ENCODE measurements around the gene TMEM19.
"Not testable (repeated sequence)": the region's sequence is repeated elsewhere in the genome, so short reads cannot be mapped to it uniquely, and the experiment has no call there.

Gene TMEM19

DNA sequence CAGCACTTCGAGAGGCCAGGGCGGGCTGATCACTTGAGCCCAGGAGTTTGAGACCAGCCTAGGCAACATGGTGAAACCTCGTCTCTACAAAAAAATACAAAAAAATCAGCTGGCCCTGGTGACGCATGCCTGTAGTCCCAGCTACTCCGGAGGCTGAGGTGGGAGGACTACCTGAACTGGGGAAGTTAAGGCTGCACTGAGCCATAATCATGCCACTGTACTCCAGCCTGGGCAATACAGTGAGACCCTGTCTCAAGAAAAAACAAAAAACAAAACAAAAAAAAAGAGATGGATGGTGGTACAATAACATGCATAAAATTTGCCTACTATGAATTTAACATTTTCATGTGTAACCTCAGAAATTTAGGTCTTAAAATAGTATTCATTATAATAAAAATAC is 19.6 kb upstream of the TMEM19 start:
- DNase-seq (ENCODE audit: low read depth), result no peak

GRCh38 chr12:71671311-71671710 is 14.6 kb upstream of the TMEM19 start:
- DNase-seq (ENCODE audit: low read depth), result no peak

GRCh38 chr12:71671816-71672215 is 14.1 kb upstream of the TMEM19 start:
- DNase-seq (ENCODE audit: low read depth), result no peak

DNA sequence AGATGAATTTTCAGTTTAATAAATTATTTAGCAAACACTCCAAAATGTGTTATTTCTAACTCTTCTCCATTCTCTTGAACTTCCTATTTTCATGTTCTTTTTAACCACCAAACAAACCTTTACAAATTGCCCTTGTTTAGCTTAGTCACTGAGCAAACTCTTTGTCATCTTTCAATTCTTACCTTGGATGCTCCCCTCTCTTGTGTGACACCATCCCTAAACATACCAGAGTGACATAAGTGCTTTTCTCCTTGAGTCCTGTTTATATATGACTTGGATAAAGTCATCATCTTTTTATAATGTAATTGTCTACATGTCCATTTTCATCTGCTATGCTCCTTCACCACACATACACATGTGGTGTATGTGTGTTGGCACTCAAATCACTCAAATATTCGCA is 3.4 kb upstream of the TMEM19 start:
- no peak for DNase-seq (ENCODE audit: low read depth)

DNA sequence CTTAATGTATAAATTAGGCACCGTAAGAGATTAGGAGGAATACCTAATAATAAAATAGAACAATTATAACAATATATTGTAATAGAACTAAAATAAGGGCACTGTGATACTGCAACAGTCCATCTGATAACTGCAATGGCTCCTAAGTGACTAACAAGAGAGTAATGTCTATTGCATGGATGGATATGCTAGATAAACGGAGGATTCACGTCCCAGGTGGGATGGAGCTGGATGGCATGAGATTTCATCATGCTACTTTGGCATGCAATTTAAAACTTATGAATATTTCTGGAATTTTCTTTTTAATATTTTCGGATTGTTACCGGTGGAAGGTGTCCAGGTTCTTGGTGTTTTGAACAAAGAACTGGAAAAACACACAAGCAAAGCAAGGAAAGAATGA is 2.2 kb upstream of the TMEM19 start:
- DNase-seq (ENCODE audit: low read depth), result no peak

GRCh38 chr12:71684081-71684480 is 1.8 kb upstream of the TMEM19 start:
- DNase-seq (ENCODE audit: low read depth), result peak; percentile 13

GRCh38 chr12:71685312-71685906 is 473 bp upstream of the TMEM19 start:
- DNase-seq (ENCODE audit: low read depth), result no peak

DNA sequence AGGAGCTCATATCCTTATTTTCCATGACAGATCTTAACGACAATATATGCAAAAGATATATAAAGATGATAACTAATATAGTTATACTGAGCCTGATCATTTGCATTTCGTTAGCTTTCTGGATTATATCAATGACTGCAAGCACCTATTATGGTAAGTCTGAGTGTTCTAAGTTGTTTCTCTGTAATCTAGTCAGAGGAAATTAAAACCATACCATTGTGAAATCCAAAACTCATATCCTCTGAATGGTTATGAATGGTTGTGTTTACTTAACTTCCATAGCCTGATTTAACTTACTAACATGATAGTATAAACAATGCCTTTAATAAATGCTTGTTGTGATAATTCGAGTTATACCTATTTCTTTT is 760 bp downstream of the TMEM19 start:
- DNase-seq (ENCODE audit: low read depth), result peak; percentile 6

- not testable (repeated sequence) for DNase-seq (ENCODE audit: low read depth)
Measured at GRCh38 chr12:71687172-71687571, 1.3 kb downstream of the TMEM19 start.

DNA sequence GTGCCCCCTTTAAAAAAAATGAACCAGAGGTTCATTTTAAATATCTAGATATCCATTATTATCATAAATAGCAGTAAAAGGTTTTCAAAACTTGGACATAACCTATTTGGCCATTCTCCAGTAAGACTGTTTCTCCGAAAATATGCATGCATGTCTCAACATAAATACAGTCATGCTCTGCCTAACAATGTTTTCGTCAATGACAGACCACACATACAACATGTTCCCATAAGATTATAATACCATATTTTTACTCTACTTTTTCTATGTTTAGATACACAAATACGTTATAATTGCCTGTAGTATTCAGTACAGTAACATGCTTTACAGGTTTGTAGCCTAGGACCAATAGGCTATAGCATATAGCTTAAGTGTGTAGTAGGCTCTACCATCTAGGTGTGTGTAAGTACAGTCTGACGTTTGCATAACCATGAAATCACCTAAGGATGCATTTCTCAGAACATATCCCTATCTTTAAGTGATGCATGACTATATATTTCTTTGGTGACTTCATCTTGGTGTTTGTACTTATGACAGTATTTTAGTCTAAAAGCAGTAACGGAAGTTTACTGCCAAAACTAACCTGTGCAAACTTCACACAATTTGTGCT is 3.2 kb downstream of the TMEM19 start:
- no peak for DNase-seq (ENCODE audit: low read depth)

DNA sequence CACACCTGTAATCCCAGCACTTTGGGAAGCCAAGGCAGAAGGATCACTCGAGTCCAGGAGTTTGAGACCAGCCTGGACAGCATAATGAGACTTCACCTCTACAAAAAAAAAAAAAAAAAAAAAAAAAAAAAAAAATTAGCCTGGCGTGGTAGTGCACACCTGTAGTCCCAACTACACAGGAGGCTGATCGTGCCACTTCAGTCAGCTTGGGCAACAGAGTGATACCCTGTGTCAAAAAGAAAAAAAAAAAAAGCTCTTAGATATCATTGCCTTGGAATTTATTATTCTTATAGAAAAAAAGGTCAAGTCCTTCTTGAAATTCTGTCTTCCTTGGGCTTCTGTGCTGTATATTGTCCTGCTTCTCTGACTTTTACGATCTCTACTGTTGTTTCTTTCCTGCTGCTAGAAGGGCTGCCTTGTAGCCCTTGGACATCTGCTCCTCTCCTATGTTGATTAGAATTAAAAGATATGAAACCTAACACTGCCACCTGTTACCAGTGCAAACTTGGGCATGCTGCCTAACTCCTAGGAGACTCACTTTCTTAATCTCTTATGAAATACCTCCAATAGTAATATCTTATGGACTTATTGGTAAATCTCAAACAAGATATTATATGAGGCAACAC is 5.7 kb downstream of the TMEM19 start:
- no peak for DNase-seq (ENCODE audit: low read depth)

GRCh38 chr12:71693126-71693525 is 7.2 kb downstream of the TMEM19 start:
- DNase-seq (ENCODE audit: low read depth), result no peak

DNA sequence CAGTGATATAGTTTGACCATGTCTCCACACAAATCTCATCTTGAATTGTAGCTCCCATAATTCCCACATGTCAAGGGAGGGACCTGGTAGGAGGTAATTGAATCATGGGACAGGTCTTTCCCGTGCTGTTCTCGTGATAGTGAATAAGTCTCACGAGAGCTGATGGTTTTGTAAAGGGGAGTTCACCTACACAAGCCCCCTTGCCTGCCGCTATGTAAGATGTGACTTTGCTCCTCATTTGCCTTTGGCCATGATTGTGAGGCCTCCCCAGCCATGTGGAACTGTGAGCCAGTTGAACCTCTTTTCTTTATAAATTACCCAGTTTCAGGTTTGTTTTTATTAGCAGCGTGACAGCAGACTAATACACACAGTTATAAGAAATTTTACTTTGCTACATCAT is 7.8 kb downstream of the TMEM19 start:
- not testable (repeated sequence) for DNase-seq (ENCODE audit: low read depth)

DNA sequence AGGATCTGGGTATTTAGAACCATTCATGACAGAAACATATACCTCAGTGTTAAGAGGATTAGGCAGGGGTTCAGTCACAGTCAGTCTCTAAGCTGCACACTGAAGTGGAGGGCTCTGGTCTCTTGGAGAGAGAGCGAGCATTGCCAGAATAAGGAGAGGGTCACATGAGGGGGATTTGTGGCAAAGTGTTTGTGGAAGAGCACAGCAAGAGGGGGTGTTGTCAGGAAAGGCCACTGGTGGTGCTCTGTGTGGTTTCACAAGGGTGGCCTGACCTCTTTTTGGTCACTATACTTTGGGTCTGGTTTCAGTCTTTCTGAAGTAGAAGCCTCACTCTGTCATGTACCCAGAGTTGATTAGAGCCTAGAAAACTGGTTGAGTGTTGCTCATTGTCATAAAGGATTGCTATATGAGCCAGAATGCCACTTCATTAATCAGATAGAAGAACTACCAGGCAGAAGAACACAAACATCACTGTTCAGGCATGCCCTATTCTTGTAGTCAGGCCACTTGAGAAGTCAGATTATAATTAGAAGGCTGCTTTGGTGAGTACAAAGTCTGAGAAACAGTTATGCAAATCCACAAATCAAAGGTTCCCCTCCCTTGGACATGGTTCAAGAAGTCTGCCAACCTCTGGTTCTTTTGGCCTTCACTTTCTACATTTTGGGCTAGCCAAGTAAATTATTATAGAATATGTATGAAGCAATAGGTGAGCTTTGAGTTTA is 8.4 kb downstream of the TMEM19 start:
- no peak for DNase-seq (ENCODE audit: low read depth)

DNA sequence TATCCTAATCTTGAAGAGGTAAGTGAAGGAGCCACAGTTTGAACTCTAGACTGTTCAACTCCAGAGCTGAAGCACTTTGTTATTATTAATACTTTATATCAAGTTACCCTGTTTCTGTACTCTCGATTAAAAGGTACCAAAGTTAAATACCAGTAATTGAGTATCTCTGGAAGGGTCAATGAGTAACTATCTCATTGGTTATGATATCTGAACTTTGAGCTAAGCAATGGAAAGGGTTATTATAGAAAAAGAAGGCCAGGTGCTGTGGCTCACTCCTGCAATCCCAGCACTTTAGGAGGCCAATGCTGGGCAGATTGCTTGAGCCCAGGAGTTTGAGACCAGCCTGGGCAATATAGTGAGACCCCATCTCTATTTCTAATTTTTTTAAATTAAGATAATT is 9.9 kb downstream of the TMEM19 start:
- DNase-seq (ENCODE audit: low read depth), result no peak

DNA sequence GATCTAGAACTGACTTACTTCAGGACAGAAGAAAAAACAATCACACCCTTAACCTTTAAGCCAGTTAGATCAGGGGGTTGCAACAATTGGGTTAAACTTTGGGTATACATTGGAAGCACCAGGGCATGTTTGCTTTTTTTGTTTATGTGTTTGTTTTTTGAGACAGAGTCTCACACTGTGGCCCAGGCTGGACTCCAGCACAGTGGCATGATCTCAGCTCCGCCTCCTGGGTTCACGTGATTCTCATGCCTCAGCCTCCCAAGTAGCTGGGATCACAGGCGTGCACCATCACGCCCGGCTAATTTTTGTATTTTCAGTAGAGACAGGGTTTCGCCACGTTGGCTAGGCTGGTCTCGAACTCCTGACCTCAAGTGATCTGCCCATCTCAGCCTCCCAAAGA is 16.3 kb downstream of the TMEM19 start:
- not testable (repeated sequence) for DNase-seq (ENCODE audit: low read depth)

DNA sequence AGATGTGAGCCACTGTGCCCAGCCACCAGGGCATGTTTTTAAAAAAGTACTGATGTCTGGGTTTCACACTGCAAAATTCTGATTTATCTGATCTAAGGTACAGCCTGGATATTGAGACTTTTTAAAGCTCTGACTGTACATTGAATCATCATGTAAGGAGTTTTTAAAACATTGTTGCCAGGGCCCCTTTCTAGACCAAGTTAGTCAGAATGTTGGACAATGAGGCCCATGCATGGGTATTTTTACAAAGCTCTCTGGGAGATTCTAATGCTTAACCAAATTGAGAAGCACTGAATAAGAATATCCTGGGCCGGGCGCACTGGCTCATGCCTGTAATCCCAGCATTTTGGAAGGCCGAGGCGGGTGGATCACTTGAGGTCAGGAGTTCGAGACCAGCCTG is 16.7 kb downstream of the TMEM19 start:
- peak; percentile 16 for DNase-seq (ENCODE audit: low read depth)

GRCh38 chr12:71703206-71703605 is 17.3 kb downstream of the TMEM19 start:
- DNase-seq (ENCODE audit: low read depth), result no peak

DNA sequence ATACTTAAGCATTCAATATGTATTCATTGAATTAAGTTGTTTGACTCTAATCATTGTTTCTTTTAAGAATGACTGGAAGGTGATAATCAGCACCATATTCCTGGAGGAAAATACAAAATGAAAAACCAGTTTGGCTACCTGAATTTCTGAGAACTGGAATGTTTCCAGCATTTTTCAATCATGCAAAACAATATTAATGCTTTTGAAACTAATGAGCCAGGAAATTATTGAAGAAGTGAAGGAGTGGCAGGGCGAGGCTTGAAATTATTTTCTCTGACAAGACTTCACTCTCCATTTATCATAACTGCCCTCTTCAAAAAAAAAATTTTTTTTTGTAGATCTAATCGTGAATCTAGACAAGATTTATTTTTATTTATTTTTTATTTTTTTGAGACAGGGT is 19.0 kb downstream of the TMEM19 start:
- no peak for DNase-seq (ENCODE audit: low read depth)

GRCh38 chr12:71708658-71709057 is 22.8 kb downstream of the TMEM19 start:
- DNase-seq (ENCODE audit: low read depth), result no peak

DNA sequence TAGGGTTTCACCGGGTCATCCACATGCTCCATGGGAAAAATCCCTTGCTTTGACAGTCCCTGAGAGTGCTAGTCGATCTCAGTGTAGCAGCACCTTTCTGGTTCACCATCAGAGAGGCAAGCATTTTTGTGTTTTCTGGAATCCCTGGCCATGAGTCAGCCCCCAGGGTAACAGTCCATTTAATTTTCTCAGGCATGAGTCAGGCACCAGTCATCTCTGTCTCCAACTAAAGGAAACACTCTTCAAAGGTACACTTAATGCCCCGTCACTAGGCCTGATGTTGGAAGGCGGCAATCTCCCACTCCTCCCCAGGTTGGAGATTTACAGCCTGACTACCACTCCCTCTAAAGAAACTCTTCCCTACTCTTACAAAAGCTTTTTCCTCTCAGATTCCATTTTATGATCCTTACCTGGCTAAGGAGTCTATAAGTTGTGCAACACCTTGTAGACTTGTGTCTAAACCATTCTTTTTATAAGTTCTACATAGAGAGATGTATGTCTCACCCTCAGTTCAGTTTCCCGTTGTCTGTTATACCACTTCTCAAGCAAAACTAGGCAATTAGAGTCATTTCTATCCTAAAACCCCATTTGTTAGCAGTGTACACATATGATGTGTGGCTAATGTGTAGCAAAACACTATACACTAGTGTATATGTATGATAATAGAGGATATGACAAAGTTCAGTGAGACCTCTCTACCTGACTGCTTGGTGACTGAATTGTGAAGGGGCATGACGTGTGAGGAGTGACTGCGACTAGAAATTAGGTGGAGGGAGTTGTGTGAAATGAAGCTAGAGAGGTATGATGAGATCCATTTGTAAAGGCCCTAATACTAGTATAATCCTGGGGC is 24.6 kb downstream of the TMEM19 start:
- DNase-seq (ENCODE audit: low read depth), result peak; percentile 72

DNA sequence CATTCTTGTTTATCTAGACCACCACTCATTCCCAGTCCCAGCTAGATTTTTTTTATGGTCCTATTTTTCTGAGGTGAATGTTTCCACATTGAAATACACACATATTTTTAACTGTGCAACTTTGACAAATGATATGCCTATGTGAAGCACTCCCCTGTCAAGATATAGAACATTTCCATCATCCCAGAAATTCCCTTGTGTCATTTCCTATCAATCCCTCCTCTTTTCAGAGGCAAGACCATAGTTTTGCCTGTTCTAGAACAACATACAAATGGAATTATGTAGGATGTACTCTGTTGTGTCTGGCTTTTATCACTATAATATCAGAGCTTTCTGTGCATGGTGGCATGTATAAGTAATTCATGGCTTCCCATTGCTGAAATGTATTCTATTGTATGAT is 32.7 kb downstream of the TMEM19 start:
- DNase-seq (ENCODE audit: low read depth), result no peak
